ENCODE results near the gene PCDHGA7. TPM values are rescaled to one million over a fixed set of nuclear protein-coding genes. Genes with fewer than 3 reads are reported as not detected.

The PCDHGA7 gene
- total RNA-seq, 4 donors from 2014 or later: 5.1 to 9.8 (median 7.8) TPM

DNA sequence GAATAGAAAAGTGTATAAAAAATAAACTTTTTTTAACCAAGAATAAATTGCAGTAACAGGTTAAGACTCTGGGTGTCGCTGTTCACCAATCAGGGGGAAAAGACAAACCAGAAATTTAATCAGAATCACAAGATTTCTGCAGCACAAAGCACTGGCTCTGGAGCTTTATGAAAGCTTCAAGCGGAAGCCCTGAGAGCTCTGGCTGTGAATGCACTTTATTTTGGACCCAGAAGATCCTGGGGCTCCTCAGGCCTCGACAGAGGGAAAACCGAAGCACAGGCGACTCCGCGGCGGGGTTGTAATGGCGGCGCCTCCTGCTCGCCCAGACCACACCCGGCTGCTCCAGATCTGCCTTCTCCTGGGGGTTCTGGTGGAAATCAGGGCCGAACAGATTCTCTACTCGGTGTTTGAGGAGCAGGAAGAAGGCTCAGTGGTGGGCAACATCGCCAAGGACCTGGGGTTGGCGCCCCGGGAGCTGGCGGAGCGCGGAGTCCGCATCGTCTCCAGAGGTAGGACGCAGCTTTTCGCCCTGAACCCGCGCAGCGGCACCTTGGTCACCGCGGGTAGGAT lies 27.6 kb upstream of the PCDHGA7 start, which contains the start of gene PCDHGA4:
PCDHGA4 (plus strand) TSS at position 122 of the 570 bp plus-strand sequence; CDS start at position 209, 87 bp downstream.
- 14 to 17% methylated on average over 21 to 29 of the region's 29 CpGs for WGBS, 2 donors

GRCh38 chr5:141355641-141356040 lies 26.9 kb upstream of the PCDHGA7 start:
- Histone ChIP-seq H3K4me1 (no peaks in the 10 kb centered on the region), H3K27me3 (no peaks in the 10 kb centered on the region), H3K27ac (no peak overlapping the region), H3K36me3 (no peaks in the 10 kb centered on the region), H3K9me3 (peaks cover 4% of the 10 kb centered on the region), H3K4me3 (replicated peaks in 1 of 3) (no peak overlapping the region)
- TF ChIP-seq CTCF (IDR thresholded peaks at IDR 0.05) (no peak), POLR2A (IDR thresholded peaks at IDR 0.05) (no peak)
- 48 to 62% methylated on average over 24 of the region's 24 CpGs for WGBS, 2 donors
- intact Hi-C loops (cut with DNase I): no loop called here
- DNase-seq: no peak

More for the DNA sequence above, 27.6 kb upstream of the PCDHGA7 start, which contains the start of gene PCDHGA4:
- Histone ChIP-seq H3K4me1 (no peaks in the 10 kb centered on the region), H3K27ac (no peak within 1 kb of the TSS), H3K9me3 (peaks cover 4% of the 10 kb centered on the region), H3K27me3 (no peaks in the 10 kb centered on the region), H3K36me3 (no peaks in the 10 kb centered on the region), H3K4me3 (replicated peaks in 1 of 3) (peak within 1 kb of the TSS in 2 of 3 donors; percentile 8 to 13)
- no peak for TF ChIP-seq POLR2A (IDR thresholded peaks at IDR 0.05)
- TF ChIP-seq CTCF (IDR thresholded peaks at IDR 0.05): peak in 5 of 6 experiments; percentile 9 to 30 (median 18)
- DNase-seq: no peak
- intact Hi-C loops (cut with DNase I): no loop called here

GRCh38 chr5:141356133-141356532 lies 26.4 kb upstream of the PCDHGA7 start:
- no peaks in the 10 kb centered on the region for H3K27me3 ChIP-seq
- no peak for TF ChIP-seq CTCF (IDR thresholded peaks at IDR 0.05)
- H3K27ac ChIP-seq: no peak overlapping the region
- peaks cover 4% of the 10 kb centered on the region for H3K9me3 ChIP-seq
- DNase-seq: no peak
- H3K4me1 ChIP-seq: no peaks in the 10 kb centered on the region
- H3K4me3 ChIP-seq (replicated peaks in 1 of 3): no peak overlapping the region
- intact Hi-C loops (cut with DNase I): no loop called here
- WGBS, 2 donors: 75 to 76% methylated on average over 5 of the region's 5 CpGs
- no peaks in the 10 kb centered on the region for H3K36me3 ChIP-seq

GRCh38 chr5:141356950-141357349 lies 25.6 kb upstream of the PCDHGA7 start:
- Histone ChIP-seq H3K27me3 (no peaks in the 10 kb centered on the region), H3K4me1 (no peaks in the 10 kb centered on the region), H3K9me3 (peaks cover 4% of the 10 kb centered on the region), H3K4me3 (replicated peaks in 1 of 3) (no peak overlapping the region), H3K27ac (no peak overlapping the region), H3K36me3 (no peaks in the 10 kb centered on the region)
- 40 to 61% methylated on average over 2 to 15 of the region's 19 CpGs for WGBS, 2 donors
- TF ChIP-seq POLR2A (IDR thresholded peaks at IDR 0.05) (no peak), CTCF (IDR thresholded peaks at IDR 0.05) (no peak)
- DNase-seq: no peak
- intact Hi-C loops (cut with DNase I): no loop called here

- WGBS, 2 donors: 14 to 19% methylated on average over 24 of the region's 24 CpGs
- no peak within 1 kb of the TSS for H3K4me3 ChIP-seq (replicated peaks in 1 of 3)
- no peaks in the 10 kb centered on the region for H3K4me1 ChIP-seq
- no peaks in the 10 kb centered on the region for H3K27me3 ChIP-seq
- no peak for DNase-seq
- H3K27ac ChIP-seq: no peak within 1 kb of the TSS
- TF ChIP-seq POLR2A (IDR thresholded peaks at IDR 0.05): no peak
- peak in 2 of 6 experiments; percentile 15 to 20 for TF ChIP-seq CTCF (IDR thresholded peaks at IDR 0.05)
- no peaks in the 10 kb centered on the region for H3K36me3 ChIP-seq
- peaks cover 8% of the 10 kb centered on the region for H3K9me3 ChIP-seq
- intact Hi-C loops (cut with DNase I): no loop called here
Observed at GRCh38 chr5:141359790-141360426, 22.6 kb upstream of the PCDHGA7 start, which contains the start of gene PCDHGB2. PCDHGB2 (plus strand) TSS chr5:141359994; CDS start chr5:141360136, 142 bp downstream.

Data from thyroid gland (tissue), 4 donors.